Endodermal cell (in vitro differentiated cells): ENCODE data around the gene SELENOO. TPM values are rescaled to one million over a fixed set of nuclear protein-coding genes. Genes with fewer than 3 reads are reported as not detected.

ENCODE experiments used
- DNase-seq: peaks from one replicate; pipeline ENCODE4 v3.0.0-alpha.2; 2017
- H3K27ac ChIP-seq: 2 replicates; pipeline ENCODE4 v1.5.1; 2013; ENCODE audit warnings: mild to moderate bottlenecking, low read depth, low read length, moderate library complexity
- H3K27me3 ChIP-seq: 2 replicates; pipeline ENCODE4 v1.6.1; 2013; ENCODE audit warnings: mild to moderate bottlenecking, low read length, moderate library complexity; ENCODE audit not compliant: insufficient read depth, control insufficient read depth, poor library complexity, severe bottlenecking
- H3K36me3 ChIP-seq: 2 replicates; pipeline ENCODE4 v1.7.0; 2013; ENCODE audit warnings: mild to moderate bottlenecking, low read length, moderate library complexity; ENCODE audit not compliant: control insufficient read depth, insufficient read depth
- H3K4me1 ChIP-seq: one replicate; pipeline ENCODE4 v1.7.0; 2013; ENCODE audit warnings: low read length; ENCODE audit not compliant: control insufficient read depth, insufficient read depth
- H3K4me3 ChIP-seq: 2 replicates; pipeline ENCODE4 v1.5.1; 2013; ENCODE audit warnings: mild to moderate bottlenecking, low read length, moderate library complexity
- H3K9ac ChIP-seq: 2 replicates; pipeline ENCODE4 v1.6.1; 2013; ENCODE audit warnings: mild to moderate bottlenecking, low read length, moderate library complexity; ENCODE audit not compliant: poor library complexity, severe bottlenecking; ENCODE audit errors: extremely low read depth
- H3K9me3 ChIP-seq: 2 replicates; pipeline ENCODE4 v1.6.1; 2013; ENCODE audit warnings: mild to moderate bottlenecking, low read length, moderate library complexity; ENCODE audit not compliant: control insufficient read depth
- H3K27ac Mint-ChIP-seq: 2 replicates; pipeline ENCODE4 v1.8.0; 2020; ENCODE audit warnings: mixed read lengths
- H3K27me3 Mint-ChIP-seq: 2 replicates; pipeline ENCODE4 v1.8.0; 2021; ENCODE audit warnings: mild to moderate bottlenecking, mixed read lengths; ENCODE audit not compliant: insufficient read depth
- H3K36me3 Mint-ChIP-seq: 2 replicates; pipeline ENCODE4 v1.8.0; 2020; ENCODE audit warnings: low read depth, mixed read lengths
- H3K4me1 Mint-ChIP-seq: 2 replicates; pipeline ENCODE4 v1.8.0; 2020; ENCODE audit warnings: mixed read lengths
- H3K4me3 Mint-ChIP-seq: 2 replicates; pipeline ENCODE4 v1.8.0; 2020; ENCODE audit warnings: mild to moderate bottlenecking, moderate library complexity, mixed read lengths
- H3K9me3 Mint-ChIP-seq: 2 replicates; pipeline ENCODE4 v1.8.0; 2020; ENCODE audit warnings: mild to moderate bottlenecking, mixed read lengths
- WGBS, 2 experiments: methylation state at CpG; one replicate each; pipeline versions ENCODE4 v1.1.5 to v1.1.7; 2013; ENCODE audit warnings: missing lambda C conversion rate in 2 of 2, mixed read lengths in 1 of 2; ENCODE audit not compliant: insufficient coverage in 1 of 2, insufficient read length in 1 of 2; 5-methylcytosine and 5-hydroxymethylcytosine counted together
- total RNA-seq, 2 donors: library from RNA; stranded (reverse); fragmentation: NEBNext Ultra II Directional in 1 of 2; extraction: Animal tissue kit (Norgen Biotek cat#: 25700) in 1 of 2; gene quantifications; 2 replicates in 1 of 2; 3 replicates in 1 of 2; pipeline ENCODE4 v1.2.1, GENCODE V29; 2021
- TF ChIP-seq, protein P1 (sequence below): fragments of 200-600 bp; sonication (generic); conservative IDR thresholded peaks from 2 replicates; pipeline ENCODE4 v1.5.0; 2021; ENCODE audit warnings: antibody characterized with exemption, mild to moderate bottlenecking

The SELENOO gene
- total RNA-seq, 2 donors from 2014 or later, result 22.2 to 22.9 TPM

DNA sequence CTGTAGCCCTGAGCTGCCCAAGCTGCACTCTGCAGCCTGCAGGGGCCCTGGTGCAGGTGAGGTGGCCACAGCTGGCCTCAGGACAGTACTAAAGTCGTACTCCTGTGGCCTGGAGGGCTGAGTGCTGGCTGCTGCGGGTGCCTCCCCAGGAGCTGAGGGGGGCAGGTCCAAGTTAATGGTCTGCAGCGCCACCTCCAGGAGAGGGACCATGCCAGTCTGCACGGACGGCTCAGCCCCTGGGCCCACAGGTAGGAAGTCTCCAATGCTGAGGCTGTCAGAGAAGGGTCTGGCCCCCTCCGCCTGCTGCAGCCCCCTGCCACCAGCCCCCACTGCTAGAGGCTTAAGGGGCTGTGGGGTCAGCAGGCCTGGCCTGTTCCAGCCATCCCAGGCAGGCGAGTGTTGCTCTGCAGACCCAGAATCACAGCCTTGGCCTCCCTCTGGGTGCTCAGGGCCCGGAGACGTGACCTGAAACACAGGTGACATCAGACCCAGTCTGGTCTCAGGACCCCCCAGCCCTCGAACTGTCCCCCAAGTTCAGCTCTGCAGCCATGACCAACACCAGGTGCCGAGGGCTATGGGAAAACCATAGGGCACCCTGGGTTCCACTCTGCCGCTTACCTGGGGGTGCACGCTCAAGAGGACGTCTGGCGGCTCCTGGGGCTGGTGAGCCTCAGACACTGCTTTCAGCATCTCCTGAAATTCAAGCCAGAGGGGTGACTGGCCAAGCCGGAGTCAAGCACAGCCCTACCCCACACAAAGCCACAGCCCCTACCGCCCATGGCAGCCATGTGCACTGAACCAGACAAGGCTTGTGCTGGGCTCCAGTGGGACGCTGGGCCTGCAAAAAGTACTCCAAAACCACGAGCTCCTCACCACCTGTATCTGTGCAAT lies 20.8 kb downstream of the SELENOO start:
- Histone ChIP-seq H3K9ac (no peak overlapping the region), H3K9me3 (no peaks in the 10 kb centered on the region), H3K4me1 (no peaks in the 10 kb centered on the region), H3K27me3 (no peaks in the 10 kb centered on the region), H3K4me3 (no peak overlapping the region), H3K27ac (no peak overlapping the region), H3K36me3 (peaks cover 34% of the 10 kb centered on the region)
- TF ChIP-seq, protein P1, sequence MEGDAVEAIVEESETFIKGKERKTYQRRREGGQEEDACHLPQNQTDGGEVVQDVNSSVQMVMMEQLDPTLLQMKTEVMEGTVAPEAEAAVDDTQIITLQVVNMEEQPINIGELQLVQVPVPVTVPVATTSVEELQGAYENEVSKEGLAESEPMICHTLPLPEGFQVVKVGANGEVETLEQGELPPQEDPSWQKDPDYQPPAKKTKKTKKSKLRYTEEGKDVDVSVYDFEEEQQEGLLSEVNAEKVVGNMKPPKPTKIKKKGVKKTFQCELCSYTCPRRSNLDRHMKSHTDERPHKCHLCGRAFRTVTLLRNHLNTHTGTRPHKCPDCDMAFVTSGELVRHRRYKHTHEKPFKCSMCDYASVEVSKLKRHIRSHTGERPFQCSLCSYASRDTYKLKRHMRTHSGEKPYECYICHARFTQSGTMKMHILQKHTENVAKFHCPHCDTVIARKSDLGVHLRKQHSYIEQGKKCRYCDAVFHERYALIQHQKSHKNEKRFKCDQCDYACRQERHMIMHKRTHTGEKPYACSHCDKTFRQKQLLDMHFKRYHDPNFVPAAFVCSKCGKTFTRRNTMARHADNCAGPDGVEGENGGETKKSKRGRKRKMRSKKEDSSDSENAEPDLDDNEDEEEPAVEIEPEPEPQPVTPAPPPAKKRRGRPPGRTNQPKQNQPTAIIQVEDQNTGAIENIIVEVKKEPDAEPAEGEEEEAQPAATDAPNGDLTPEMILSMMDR, result peak; percentile 38
- Mint-ChIP-seq H3K36me3 (peaks cover 64% of the 10 kb centered on the region), H3K27ac (no peak overlapping the region), H3K4me1 (no peaks in the 10 kb centered on the region), H3K4me3 (no peak overlapping the region), H3K9me3 (no peaks in the 10 kb centered on the region), H3K27me3 (no peaks in the 10 kb centered on the region)
- 89 to 90% methylated on average over 5 to 19 of the region's 19 CpGs for WGBS, 2 experiments
- DNase-seq, result peak; percentile 63

DNA sequence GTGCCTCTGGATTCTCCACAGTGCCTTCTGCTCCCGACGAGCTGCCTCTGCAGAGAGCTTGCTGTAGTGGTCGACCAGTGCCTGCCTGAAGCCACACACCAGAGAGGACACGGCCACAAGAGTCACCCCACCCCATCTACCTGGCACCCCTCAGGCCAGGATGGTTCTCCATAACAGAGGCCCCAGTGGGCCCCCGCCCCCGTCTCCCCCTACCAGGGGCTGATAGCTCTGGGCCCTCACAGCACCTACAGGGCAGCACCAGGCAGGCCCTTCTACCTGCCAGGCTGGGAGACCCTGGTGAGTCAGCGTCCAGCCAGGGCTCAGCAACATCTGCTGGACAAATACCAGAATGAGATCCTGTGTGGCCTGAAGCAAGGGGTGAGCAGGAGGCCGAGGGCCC lies 21.7 kb downstream of the SELENOO start:
- Histone ChIP-seq H3K9ac (no peak overlapping the region), H3K27ac (no peak overlapping the region), H3K4me3 (no peak overlapping the region), H3K27me3 (no peaks in the 10 kb centered on the region), H3K36me3 (peaks cover 30% of the 10 kb centered on the region), H3K4me1 (no peaks in the 10 kb centered on the region), H3K9me3 (no peaks in the 10 kb centered on the region)
- peaks cover 65% of the 10 kb centered on the region for H3K36me3 Mint-ChIP-seq
- peak; percentile 22 for DNase-seq
- no peak overlapping the region for H3K27ac Mint-ChIP-seq
- TF ChIP-seq, protein P1, result no peak
- H3K9me3 Mint-ChIP-seq, result no peaks in the 10 kb centered on the region
- H3K4me3 Mint-ChIP-seq, result no peak overlapping the region
- H3K4me1 Mint-ChIP-seq, result no peaks in the 10 kb centered on the region
- 89 to 100% methylated on average over 3 to 8 of the region's 8 CpGs for WGBS, 2 experiments
- no peaks in the 10 kb centered on the region for H3K27me3 Mint-ChIP-seq

DNA sequence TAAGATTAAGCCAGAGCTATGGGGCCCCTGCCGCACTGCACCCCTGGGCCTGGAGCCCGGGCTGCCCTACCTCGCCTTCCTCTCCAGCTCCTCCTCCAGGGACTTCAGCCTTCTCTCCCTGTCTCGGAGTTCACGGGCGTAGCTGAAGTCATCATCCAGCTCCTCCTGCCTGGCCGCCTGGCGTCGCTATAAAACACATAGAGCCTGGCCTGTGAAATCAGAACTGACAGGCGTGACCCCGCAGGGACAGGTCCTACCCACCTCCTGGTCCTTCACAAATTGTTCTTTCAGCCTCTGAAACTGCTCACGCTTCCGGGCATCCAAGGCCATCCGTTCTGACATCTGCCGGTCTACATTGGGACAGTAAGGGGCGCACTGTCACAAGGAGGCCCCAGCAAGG lies 23.3 kb downstream of the SELENOO start:
- Mint-ChIP-seq H3K4me3 (no peak overlapping the region), H3K27ac (no peak overlapping the region), H3K27me3 (no peaks in the 10 kb centered on the region), H3K36me3 (peaks cover 52% of the 10 kb centered on the region), H3K4me1 (no peaks in the 10 kb centered on the region), H3K9me3 (no peaks in the 10 kb centered on the region)
- H3K27me3 ChIP-seq, result no peaks in the 10 kb centered on the region
- H3K4me1 ChIP-seq, result no peaks in the 10 kb centered on the region
- no peak overlapping the region for H3K4me3 ChIP-seq
- DNase-seq, result no peak
- TF ChIP-seq, protein P1, result no peak
- peaks cover 25% of the 10 kb centered on the region for H3K36me3 ChIP-seq
- H3K27ac ChIP-seq, result no peak overlapping the region
- H3K9ac ChIP-seq, result no peak overlapping the region
- 95 to 97% methylated on average over 14 to 16 of the region's 16 CpGs for WGBS, 2 experiments
- no peaks in the 10 kb centered on the region for H3K9me3 ChIP-seq
